SK-N-SH treated with all-trans-retinoic acid at 6 μM for 48 hours (cell line): Measurements from ENCODE around the gene ECE2.

Source experiments
- TOX ChIP-seq: fragments of 250-450 bp; sonication (Bioruptor Pico); IDR thresholded peaks from 2 replicates; pipeline ENCODE4 v1.8.0; 2021; ENCODE audit warnings: mild to moderate bottlenecking, moderate library complexity, borderline replicate concordance
- TF ChIP-seq, protein P1 (sequence below): fragments of 250-450 bp; sonication (Bioruptor Pico); IDR thresholded peaks from 2 replicates; pipeline ENCODE4 v1.8.0; 2020; ENCODE audit warnings: mild to moderate bottlenecking, moderate library complexity, borderline replicate concordance

DNA sequence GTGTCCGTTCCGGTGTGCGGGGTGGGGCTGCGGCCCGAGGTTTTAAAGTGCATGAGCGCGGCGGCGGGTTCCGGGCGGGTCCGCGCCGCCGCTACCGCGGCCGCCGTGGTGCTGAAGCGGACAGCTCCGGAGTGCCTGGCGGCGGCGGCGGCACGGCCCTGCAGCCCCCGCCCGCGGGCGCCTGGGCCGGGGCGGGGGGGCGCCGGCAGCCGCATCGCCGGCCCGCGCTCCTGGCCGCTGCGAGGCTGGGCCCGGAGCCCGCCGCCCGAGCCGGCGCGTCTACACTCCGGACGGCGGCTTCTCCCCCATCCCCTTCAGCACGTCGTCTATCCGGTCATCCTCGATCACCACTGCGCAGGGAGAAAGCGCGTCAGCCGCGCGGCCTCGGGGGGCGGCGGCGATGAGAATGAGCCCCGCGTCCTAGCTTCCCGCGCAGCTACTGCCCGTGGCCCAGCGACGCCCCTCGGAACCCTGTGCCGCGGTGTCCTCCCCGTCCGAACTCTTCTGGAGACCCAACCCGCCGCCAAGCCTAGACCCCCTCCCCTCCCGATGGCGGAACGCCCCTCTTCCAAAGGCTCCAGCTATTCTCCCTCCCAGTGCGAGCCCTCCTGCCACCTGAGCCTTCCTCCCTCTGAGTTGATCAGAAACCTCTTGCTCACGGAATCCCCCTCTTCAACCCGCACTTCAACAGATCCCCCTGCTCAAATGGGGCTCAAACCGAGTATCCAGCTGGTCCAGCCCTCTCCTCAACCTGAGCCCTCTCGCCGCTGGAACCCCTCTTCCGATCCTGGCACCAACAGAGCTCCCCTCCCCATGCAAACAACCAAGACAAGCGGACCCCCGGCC lies 15.7 kb upstream of the ECE2 start:
- TF ChIP-seq TOX (CRISPR knock-in tag) = no peak
- TF ChIP-seq, protein P1, sequence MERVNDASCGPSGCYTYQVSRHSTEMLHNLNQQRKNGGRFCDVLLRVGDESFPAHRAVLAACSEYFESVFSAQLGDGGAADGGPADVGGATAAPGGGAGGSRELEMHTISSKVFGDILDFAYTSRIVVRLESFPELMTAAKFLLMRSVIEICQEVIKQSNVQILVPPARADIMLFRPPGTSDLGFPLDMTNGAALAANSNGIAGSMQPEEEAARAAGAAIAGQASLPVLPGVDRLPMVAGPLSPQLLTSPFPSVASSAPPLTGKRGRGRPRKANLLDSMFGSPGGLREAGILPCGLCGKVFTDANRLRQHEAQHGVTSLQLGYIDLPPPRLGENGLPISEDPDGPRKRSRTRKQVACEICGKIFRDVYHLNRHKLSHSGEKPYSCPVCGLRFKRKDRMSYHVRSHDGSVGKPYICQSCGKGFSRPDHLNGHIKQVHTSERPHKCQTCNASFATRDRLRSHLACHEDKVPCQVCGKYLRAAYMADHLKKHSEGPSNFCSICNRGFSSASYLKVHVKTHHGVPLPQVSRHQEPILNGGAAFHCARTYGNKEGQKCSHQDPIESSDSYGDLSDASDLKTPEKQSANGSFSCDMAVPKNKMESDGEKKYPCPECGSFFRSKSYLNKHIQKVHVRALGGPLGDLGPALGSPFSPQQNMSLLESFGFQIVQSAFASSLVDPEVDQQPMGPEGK = no peak
